ENCODE results near the gene CYP2C18. TPM values are rescaled to one million over a fixed set of nuclear protein-coding genes. Genes with fewer than 3 reads are reported as not detected.

Gene CYP2C18
- total RNA-seq, 1 experiment from 2014 or later, result 0.17 TPM

- no peak overlapping the region for H2AFZ ChIP-seq (ENCODE audit: low read depth, low read length, poor library complexity, severe bottlenecking)
- no peak overlapping the region for H3K4me3 ChIP-seq (replicated peaks in 1 of 2; ENCODE audit: low read depth in 1 of 2, low read length in 2 of 2)
- CTCF ChIA-PET, result no interaction called here
- H3K9me2 ChIP-seq (ENCODE audit: insufficient read depth), result no peaks in the 10 kb centered on the region
- H3K27me3 ChIP-seq (ENCODE audit: insufficient read depth, low read length), result no peaks in the 10 kb centered on the region
- DNase-seq (ENCODE audit: low read depth, low spot score) (no peak), ATAC-seq (no peak)
- RAD21 ChIA-PET (ENCODE audit: low non-redundant PET in 1 of 2, low total read pairs in 2 of 2, uncharacterized antibody in 2 of 2, unreplicated experiment in 2 of 2), result no interaction called here
- no peaks in the 10 kb centered on the region; a peak in 1 of 4 replicates for H3K9me3 ChIP-seq (ENCODE audit: control insufficient read depth in 1 of 2, insufficient read depth in 1 of 2, low read depth in 1 of 2, low read length in 2 of 2)
- no peaks in the 10 kb centered on the region for H3K36me3 ChIP-seq (ENCODE audit: control insufficient read depth in 1 of 2, insufficient read depth in 2 of 2, low read length in 2 of 2)
- H3K27ac ChIP-seq (ENCODE audit: low read depth, low read length), result no peak overlapping the region
- POLR2A ChIA-PET, result no interaction called here
- H4K20me1 ChIP-seq (ENCODE audit: insufficient read depth), result no peaks in the 10 kb centered on the region
- TF ChIP-seq REST (IDR thresholded peaks at IDR 0.05; ENCODE audit: low read depth), result no peak
- no peaks in the 10 kb centered on the region for H3K4me1 ChIP-seq (ENCODE audit: control insufficient read depth in 1 of 2, insufficient read depth in 2 of 2, low read length in 2 of 2)
- H3K79me2 ChIP-seq (ENCODE audit: insufficient read depth, low read length), result no peaks in the 10 kb centered on the region
- intact Hi-C loops (cut with micrococcal nuclease), result no loop called here
- H3K4me2 ChIP-seq (ENCODE audit: low read length), result no peak overlapping the region
- H3K9ac ChIP-seq (ENCODE audit: low read length), result no peak overlapping the region
- no TSS peak for BruUV-seq (replicated peaks)
These were observed 42.0 kb upstream of the CYP2C18 start for GRCh38 chr10:94641480-94641879.

- H2AFZ ChIP-seq (ENCODE audit: low read depth, low read length, poor library complexity, severe bottlenecking), result no peak overlapping the region
- ChIA-PET RAD21 (ENCODE audit: low non-redundant PET in 1 of 2, low total read pairs in 2 of 2, uncharacterized antibody in 2 of 2, unreplicated experiment in 2 of 2) (no interaction called here), POLR2A (no interaction called here), CTCF (no interaction called here)
- TF ChIP-seq ELF1 (IDR thresholded peaks at IDR 0.05; ENCODE audit: borderline replicate concordance, low read depth), result no peak
- TF ChIP-seq SRF (IDR thresholded peaks at IDR 0.05; ENCODE audit: low read depth), result no peak
- no peak for TF ChIP-seq REST (IDR thresholded peaks at IDR 0.05; ENCODE audit: low read depth)
- TF ChIP-seq CTCF (IDR thresholded peaks at IDR 0.05 in 2 of 3, conservative IDR thresholded peaks at IDR 0.05 in 1 of 3; ENCODE audit: borderline replicate concordance in 1 of 3, insufficient read depth in 1 of 3, low read depth in 2 of 3, low read length in 2 of 3), result no peak
- no peak for TF ChIP-seq TCF7L2 (IDR thresholded peaks at IDR 0.05; ENCODE audit: borderline replicate concordance, extremely low read depth, insufficient read depth, insufficient read length)
- no peak for TF ChIP-seq ZNF274 (IDR thresholded peaks at IDR 0.05; ENCODE audit: low read depth, low read length)
- TF ChIP-seq CEBPB (IDR thresholded peaks at IDR 0.05; ENCODE audit: low read depth), result no peak
- TF ChIP-seq POLR2A (IDR thresholded peaks at IDR 0.05; ENCODE audit: borderline replicate concordance, extremely low read depth, insufficient read depth, insufficient read length), result no peak
- TF ChIP-seq POLR2AphosphoS5 (IDR thresholded peaks at IDR 0.05; ENCODE audit: low read depth, low read length), result no peak
- TF ChIP-seq JUND (IDR thresholded peaks at IDR 0.05), result no peak
- no peak for TF ChIP-seq ATF3 (IDR thresholded peaks at IDR 0.05)
- no peak for TF ChIP-seq ZFX (IDR thresholded peaks at IDR 0.05)
- H3K36me3 ChIP-seq (ENCODE audit: control insufficient read depth in 1 of 2, insufficient read depth in 2 of 2, low read length in 2 of 2), result no peaks in the 10 kb centered on the region
- H3K9me3 ChIP-seq (ENCODE audit: control insufficient read depth in 1 of 2, insufficient read depth in 1 of 2, low read depth in 1 of 2, low read length in 2 of 2), result no peaks in the 10 kb centered on the region
- no peak overlapping the region for H3K4me3 ChIP-seq (replicated peaks in 1 of 2; ENCODE audit: low read depth in 1 of 2, low read length in 2 of 2)
- no peak for DNase-seq (ENCODE audit: low read depth, low spot score)
- no peaks in the 10 kb centered on the region for H3K27me3 ChIP-seq (ENCODE audit: insufficient read depth, low read length)
- ATAC-seq, result no peak
- no peaks in the 10 kb centered on the region for H4K20me1 ChIP-seq (ENCODE audit: insufficient read depth)
- H3K9me2 ChIP-seq (ENCODE audit: insufficient read depth), result no peaks in the 10 kb centered on the region
- H3K79me2 ChIP-seq (ENCODE audit: insufficient read depth, low read length), result no peaks in the 10 kb centered on the region
- H3K4me1 ChIP-seq (ENCODE audit: control insufficient read depth in 1 of 2, insufficient read depth in 2 of 2, low read length in 2 of 2), result no peaks in the 10 kb centered on the region
- BruUV-seq (replicated peaks), result no TSS peak
- intact Hi-C loops (cut with micrococcal nuclease), result no loop called here
- no peak overlapping the region for H3K9ac ChIP-seq (ENCODE audit: low read length)
- H3K4me2 ChIP-seq (ENCODE audit: low read length), result no peak overlapping the region
- no peak overlapping the region for H3K27ac ChIP-seq (ENCODE audit: low read depth, low read length)
These were observed 39.2 kb upstream of the CYP2C18 start for GRCh38 chr10:94644352-94644751.
